Breast epithelium (tissue), 4 donors: ENCODE measurements around the gene CPNE5. TPM values are rescaled to one million over a fixed set of nuclear protein-coding genes. Genes with fewer than 3 reads are reported as not detected.

Experiments used
- DNase-seq, 2 donors: peaks; one replicate each; pipeline ENCODE4 v3.0.0-alpha.2; 2019; ENCODE audit warnings: low spot score in 2 of 2
- H3K27ac ChIP-seq, 2 donors: fragments of 200-600 bp; sonication (generic) in 1 of 2; one replicate each; pipeline ENCODE4 v1.5.1; 2016 to 2019; ENCODE audit warnings: mild to moderate bottlenecking in 1 of 2
- H3K27me3 ChIP-seq, 2 donors: fragments of 200-600 bp; sonication (generic) in 1 of 2; one replicate each; pipeline versions ENCODE4 v1.5.1 to v1.6.0; 2017 to 2019; ENCODE audit warnings: control low read depth in 1 of 2, mild to moderate bottlenecking in 1 of 2
- H3K36me3 ChIP-seq: fragments of 200-600 bp; one replicate; pipeline ENCODE4 v1.5.1; 2019
- H3K4me1 ChIP-seq, 2 donors: fragments of 200-600 bp; sonication (generic); one replicate each; pipeline ENCODE4 v1.5.1; 2016 to 2019; ENCODE audit warnings: control low read depth in 1 of 2
- H3K4me3 ChIP-seq, 3 donors: fragments of 200-600 bp; sonication (generic); 1 replicate in 2 of 3; 2 replicates in 1 of 3; pipeline ENCODE4 v1.5.1; 2016 to 2019; ENCODE audit warnings: mild to moderate bottlenecking in 3 of 3, moderate library complexity in 2 of 3
- H3K9me3 ChIP-seq, 2 donors: fragments of 200-600 bp; sonication (generic) in 1 of 2; one replicate each; pipeline ENCODE4 v1.5.1; 2016 to 2019; ENCODE audit warnings: control low read depth in 1 of 2
- POLR2A ChIP-seq: fragments of 450-650 bp; IDR thresholded peaks from one replicate; pipeline ENCODE4 v1.6.1; 2016; ENCODE audit warnings: antibody characterized with exemption, mild to moderate bottlenecking, moderate library complexity
- POLR2AphosphoS5 ChIP-seq, 3 donors: sonication (generic); formaldehyde crosslinking; IDR thresholded peaks; one replicate each; pipeline ENCODE4 v1.6.1; 2017; ENCODE audit warnings: antibody characterized with exemption in 3 of 3
- intact Hi-C: fragments of 100-400 bp; cut with DNase I; formaldehyde crosslinking; loops from one replicate; pipeline ENCODE4 v1.15.1; 2023; ENCODE audit warnings: low total_unique reads
- total RNA-seq, 3 donors: library from RNA; depleted of rRNA; stranded (reverse); fragments of >200 nt; gene quantifications; one replicate each; pipeline ENCODE4 v1.1.0, GENCODE V29; 2016
- TF ChIP-seq, protein P1 (sequence below), 3 donors: fragments of 450-650 bp; IDR thresholded peaks; one replicate each; pipeline ENCODE4 v1.5.1; 2016 to 2017; ENCODE audit warnings: antibody characterized with exemption in 3 of 3, mild to moderate bottlenecking in 3 of 3, moderate library complexity in 3 of 3

CPNE5 gene
- total RNA-seq, 3 donors from 2014 or later, result 0.96 to 5.2 (median 3.7) TPM

DNA sequence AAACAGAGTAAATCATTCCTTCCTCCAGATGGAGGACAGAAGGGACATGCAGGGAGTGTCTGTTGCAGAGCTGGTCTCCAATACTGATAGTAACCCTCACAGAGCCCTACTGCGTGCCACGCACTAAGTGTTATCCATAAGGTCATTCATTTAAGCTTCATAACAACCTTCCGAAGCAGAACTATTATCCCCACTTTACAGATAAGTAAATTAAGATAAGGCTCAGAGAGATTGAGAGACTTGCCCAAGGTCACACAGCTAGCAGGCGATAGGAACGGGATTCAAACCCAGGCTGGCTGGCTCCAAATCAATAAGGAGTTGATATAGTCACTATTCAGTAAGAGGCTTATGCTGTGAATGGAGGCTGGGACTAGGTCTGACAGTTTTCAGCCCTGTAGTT, 30.6 kb downstream of the CPNE5 start:
- intact Hi-C loops, result no loop called here

DNA sequence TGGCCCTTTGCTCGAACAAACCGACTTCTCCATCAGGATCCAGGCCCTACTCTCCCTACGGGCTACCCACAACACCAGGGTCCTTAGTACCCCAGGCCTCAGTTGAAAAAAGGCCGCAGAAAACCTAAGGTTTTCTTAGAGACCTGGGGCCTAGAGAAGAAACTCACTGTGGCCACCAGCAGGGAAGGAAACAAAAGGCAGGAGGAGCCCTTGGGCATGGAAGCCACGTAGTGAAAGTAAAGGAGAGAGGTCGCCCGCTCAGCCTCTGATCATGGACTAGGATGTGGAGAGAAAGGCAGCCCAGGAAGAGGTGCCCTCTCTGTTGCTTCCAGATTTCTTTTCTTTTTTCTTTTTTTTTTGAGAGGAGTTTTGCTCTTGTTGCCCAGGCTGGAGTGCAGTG, 31.5 kb downstream of the CPNE5 start:
- H3K9me3 ChIP-seq, result no peaks in the 10 kb centered on the region
- TF ChIP-seq POLR2A (no peak), POLR2AphosphoS5 (IDR thresholded peaks at IDR 0.05) (no peak)
- TF ChIP-seq, protein P1, sequence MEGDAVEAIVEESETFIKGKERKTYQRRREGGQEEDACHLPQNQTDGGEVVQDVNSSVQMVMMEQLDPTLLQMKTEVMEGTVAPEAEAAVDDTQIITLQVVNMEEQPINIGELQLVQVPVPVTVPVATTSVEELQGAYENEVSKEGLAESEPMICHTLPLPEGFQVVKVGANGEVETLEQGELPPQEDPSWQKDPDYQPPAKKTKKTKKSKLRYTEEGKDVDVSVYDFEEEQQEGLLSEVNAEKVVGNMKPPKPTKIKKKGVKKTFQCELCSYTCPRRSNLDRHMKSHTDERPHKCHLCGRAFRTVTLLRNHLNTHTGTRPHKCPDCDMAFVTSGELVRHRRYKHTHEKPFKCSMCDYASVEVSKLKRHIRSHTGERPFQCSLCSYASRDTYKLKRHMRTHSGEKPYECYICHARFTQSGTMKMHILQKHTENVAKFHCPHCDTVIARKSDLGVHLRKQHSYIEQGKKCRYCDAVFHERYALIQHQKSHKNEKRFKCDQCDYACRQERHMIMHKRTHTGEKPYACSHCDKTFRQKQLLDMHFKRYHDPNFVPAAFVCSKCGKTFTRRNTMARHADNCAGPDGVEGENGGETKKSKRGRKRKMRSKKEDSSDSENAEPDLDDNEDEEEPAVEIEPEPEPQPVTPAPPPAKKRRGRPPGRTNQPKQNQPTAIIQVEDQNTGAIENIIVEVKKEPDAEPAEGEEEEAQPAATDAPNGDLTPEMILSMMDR (IDR thresholded peaks at IDR 0.05), result no peak

More for the DNA sequence above, 30.6 kb downstream of the CPNE5 start:
- H3K4me1 ChIP-seq, result no peaks in the 10 kb centered on the region
- no peak for DNase-seq
- no peak overlapping the region for H3K4me3 ChIP-seq
- TF ChIP-seq POLR2A (no peak), POLR2AphosphoS5 (IDR thresholded peaks at IDR 0.05) (no peak)
- TF ChIP-seq, protein P1 (IDR thresholded peaks at IDR 0.05), result no peak
- H3K27me3 ChIP-seq, result no peaks in the 10 kb centered on the region
- H3K36me3 ChIP-seq, result no peaks in the 10 kb centered on the region
- no peaks in the 10 kb centered on the region for H3K9me3 ChIP-seq
- no peak overlapping the region for H3K27ac ChIP-seq

DNA sequence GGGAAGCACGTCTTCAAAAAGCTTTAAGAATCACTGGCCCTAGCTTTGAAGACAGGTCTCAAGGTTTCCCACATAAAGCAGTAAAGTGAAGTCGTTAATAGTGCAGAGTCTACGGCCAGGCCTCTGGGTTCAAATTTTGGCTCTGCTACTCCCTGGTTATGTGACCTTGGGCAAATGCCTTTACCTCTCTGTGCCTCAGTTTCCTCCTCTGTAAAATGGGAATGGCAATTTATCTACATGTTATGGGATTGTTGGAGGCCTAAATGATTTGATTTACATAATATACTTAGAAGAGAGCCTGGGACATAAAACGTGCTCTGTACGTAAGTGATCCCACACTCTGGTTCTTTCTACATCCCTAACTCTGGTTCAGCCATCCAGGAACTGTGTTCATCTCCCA, 32.1 kb downstream of the CPNE5 start:
- no peak for DNase-seq
- Histone ChIP-seq H3K4me3 (no peak overlapping the region), H3K36me3 (no peaks in the 10 kb centered on the region), H3K27me3 (no peaks in the 10 kb centered on the region), H3K27ac (no peak overlapping the region), H3K9me3 (no peaks in the 10 kb centered on the region), H3K4me1 (no peaks in the 10 kb centered on the region)
- intact Hi-C loops, result no loop called here
- TF ChIP-seq POLR2A, result no peak
- TF ChIP-seq, protein P1 (IDR thresholded peaks at IDR 0.05), result no peak
- TF ChIP-seq POLR2AphosphoS5 (IDR thresholded peaks at IDR 0.05), result no peak

More for the DNA sequence above, 31.5 kb downstream of the CPNE5 start:
- H3K4me3 ChIP-seq, result no peak overlapping the region
- H3K27ac ChIP-seq, result no peak overlapping the region
- no peaks in the 10 kb centered on the region for H3K36me3 ChIP-seq
- H3K27me3 ChIP-seq, result no peaks in the 10 kb centered on the region
- intact Hi-C loops, result no loop called here
- DNase-seq, result no peak
- no peaks in the 10 kb centered on the region for H3K4me1 ChIP-seq

DNA sequence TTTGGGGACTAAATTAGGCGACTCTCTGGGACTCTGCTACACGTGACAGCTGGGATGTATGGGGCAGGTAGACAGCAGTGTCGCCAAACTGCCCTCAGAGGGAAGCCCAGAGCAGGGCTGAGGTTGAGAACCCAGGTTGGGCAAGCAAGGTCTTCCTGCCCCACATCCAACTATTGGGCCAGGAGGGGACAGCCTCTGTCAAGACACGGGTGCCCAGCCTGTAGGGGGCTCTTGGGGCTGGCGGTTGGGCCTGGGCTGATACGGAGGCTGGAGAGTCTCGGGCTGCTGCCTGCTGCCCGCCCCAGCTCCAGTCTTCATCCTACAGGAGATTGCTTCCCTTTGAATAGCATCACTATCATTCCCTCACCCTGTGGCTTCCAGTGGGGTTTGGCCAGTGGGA, 33.3 kb downstream of the CPNE5 start:
- Histone ChIP-seq H3K27me3 (no peaks in the 10 kb centered on the region), H3K9me3 (no peaks in the 10 kb centered on the region), H3K27ac (no peak overlapping the region), H3K36me3 (no peaks in the 10 kb centered on the region), H3K4me3 (no peak overlapping the region), H3K4me1 (no peaks in the 10 kb centered on the region)
- DNase-seq, result no peak
- intact Hi-C loops, result no loop called here
- TF ChIP-seq POLR2AphosphoS5 (IDR thresholded peaks at IDR 0.05), result no peak
- TF ChIP-seq, protein P1 (IDR thresholded peaks at IDR 0.05), result no peak
- TF ChIP-seq POLR2A, result no peak

DNA sequence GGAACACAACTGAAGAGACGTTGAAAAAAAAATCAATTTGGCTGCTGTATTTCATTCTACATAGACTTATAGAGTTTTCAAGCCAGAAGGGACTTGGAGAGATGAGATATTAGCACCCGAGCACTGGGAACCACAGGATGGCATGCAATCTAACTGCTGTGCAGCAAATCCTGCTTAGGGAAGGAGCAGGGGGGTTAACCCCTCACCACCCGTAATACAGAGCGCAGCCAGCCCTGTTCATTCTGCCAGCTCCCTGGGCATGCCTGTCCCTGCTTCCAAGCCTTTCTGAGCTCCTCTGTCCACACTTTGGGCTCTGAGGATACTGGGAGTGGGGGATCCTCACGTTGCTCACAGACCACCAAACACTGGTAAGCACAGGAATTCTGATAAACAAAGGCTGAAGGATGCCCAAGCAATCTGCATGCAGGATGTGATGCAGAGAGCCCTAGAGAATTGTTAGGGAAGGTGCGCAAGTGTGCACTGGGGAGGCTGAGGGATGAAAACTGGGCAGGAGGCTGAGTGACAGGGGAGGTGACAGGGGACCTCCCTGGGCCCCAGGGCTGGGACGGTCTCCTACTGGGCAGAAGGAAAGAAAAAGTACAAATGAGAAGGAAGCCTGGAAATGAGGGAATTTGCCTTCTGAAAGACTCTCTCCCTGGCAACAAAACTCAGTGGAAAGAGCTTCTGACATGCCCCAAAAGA, 34.0 kb downstream of the CPNE5 start:
- TF ChIP-seq POLR2A, result no peak
- no peak for TF ChIP-seq POLR2AphosphoS5 (IDR thresholded peaks at IDR 0.05)
- TF ChIP-seq, protein P1 (IDR thresholded peaks at IDR 0.05), result no peak
- intact Hi-C loops, result no loop called here
- Histone ChIP-seq H3K9me3 (no peaks in the 10 kb centered on the region), H3K4me3 (no peak overlapping the region), H3K27ac (no peak overlapping the region), H3K27me3 (no peaks in the 10 kb centered on the region), H3K36me3 (no peaks in the 10 kb centered on the region), H3K4me1 (no peaks in the 10 kb centered on the region)
- no peak for DNase-seq
